ENCODE measurements around the gene MCRS1. TPM values are rescaled to one million over a fixed set of nuclear protein-coding genes. Genes with fewer than 3 reads are reported as not detected.

Gene MCRS1
- polyA plus RNA-seq, 1 donor = 54.7 TPM

DNA sequence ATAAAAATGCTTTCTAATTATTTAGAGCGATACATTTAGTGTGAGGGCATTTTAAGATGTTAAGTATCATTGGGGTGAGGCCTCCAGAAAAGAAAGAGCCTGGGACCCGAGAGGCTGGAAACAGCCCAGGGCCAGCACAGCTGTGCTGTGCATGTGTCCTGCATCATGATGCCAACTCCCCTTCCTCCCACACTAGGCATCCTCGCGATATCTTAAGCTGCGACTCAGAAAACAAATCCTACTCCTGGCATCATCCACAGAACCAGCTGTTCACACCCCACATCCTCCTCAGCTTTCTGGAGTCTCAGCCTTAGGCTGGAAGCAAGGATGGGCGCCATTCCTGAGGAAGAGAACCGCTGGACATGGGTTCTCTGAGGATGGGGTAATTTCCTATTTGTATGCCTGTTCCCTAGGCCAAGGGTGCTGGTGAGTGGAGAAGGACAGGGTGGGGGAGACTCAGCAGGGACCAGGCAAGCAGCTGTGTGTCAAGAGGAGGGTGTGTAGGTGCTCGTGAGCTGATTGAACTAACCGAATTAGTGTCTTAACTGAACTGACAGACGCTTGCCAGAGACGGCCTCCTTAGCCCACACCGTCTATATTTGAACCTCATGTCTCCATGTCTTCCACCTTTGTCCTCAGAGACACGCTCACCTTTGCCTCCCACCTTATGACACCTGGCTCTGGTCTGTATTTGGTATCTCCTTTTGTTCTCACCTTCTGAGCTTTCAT lies 15.6 kb upstream of the MCRS1 start:
- H3K27me3 ChIP-seq (ENCODE audit: control insufficient read depth, insufficient read depth, low read length) = no peaks in the 10 kb centered on the region
- H3K4me3 ChIP-seq (ENCODE audit: low read length) = no peak overlapping the region
- DNase-seq = no peak
- WGBS (ENCODE audit: insufficient coverage, low lambda C conversion rate) = 83% methylated on average over 2 of the region's 13 CpGs
- H3K36me3 ChIP-seq (ENCODE audit: control insufficient read depth, insufficient read depth, low read length) = peaks cover 11% of the 10 kb centered on the region
- H3K27ac ChIP-seq (ENCODE audit: low read length) = no peak overlapping the region
- H3K9me3 ChIP-seq (ENCODE audit: control insufficient read depth, low read depth, low read length) = no peaks in the 10 kb centered on the region
- peaks cover 3% of the 10 kb centered on the region for H3K4me1 ChIP-seq (ENCODE audit: control insufficient read depth, insufficient read depth, low read length)

DNA sequence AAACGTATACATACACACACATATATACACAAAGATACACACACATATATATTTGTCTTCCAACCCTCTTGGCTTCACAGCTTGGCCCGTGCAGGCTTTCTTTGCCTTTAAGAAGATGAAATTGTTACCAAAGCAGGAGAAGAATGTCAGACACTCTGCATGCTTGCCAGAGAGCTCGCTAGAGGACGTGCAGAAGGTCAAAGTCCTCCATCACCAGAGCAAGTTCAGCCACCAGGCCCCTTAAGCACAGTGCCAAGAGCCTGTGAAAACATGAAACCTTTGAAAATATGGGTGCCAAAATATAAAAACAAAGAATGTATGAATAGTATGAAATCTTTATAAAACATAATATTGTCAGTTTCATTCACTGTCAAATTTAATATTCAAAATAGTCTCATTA lies 14.9 kb upstream of the MCRS1 start:
- H3K27ac ChIP-seq (ENCODE audit: low read length) = no peak overlapping the region

DNA sequence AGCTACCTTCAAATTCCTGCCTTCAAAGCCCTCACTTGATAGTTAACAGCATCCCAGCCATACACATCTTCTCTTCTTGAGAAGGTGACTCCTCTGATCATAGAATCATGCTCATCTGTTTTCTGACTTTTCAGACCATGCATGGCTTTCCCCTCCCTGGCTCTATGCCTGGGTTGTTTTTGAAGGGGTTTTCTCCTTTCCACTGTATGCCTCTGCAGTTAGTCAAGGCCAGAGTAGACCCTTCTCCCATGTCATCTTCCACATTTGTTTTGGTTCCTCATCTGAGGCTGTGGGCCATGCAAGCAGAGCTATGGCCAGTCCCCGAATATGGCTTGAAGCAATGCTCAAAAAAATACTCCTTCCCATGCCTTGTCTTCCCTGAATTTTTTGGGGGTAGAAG lies 14.3 kb upstream of the MCRS1 start:
- H3K27ac ChIP-seq (ENCODE audit: low read length) = no peak overlapping the region
- no peak overlapping the region for H3K4me3 ChIP-seq (ENCODE audit: low read length)
- WGBS (ENCODE audit: insufficient coverage, low lambda C conversion rate) = no CpG with 5 or more reads among the region's 1 CpG
- no peaks in the 10 kb centered on the region for H3K9me3 ChIP-seq (ENCODE audit: control insufficient read depth, low read depth, low read length)
- H3K36me3 ChIP-seq (ENCODE audit: control insufficient read depth, insufficient read depth, low read length) = peaks cover 8% of the 10 kb centered on the region
- DNase-seq = no peak
- peaks cover 3% of the 10 kb centered on the region for H3K4me1 ChIP-seq (ENCODE audit: control insufficient read depth, insufficient read depth, low read length)
- no peaks in the 10 kb centered on the region for H3K27me3 ChIP-seq (ENCODE audit: control insufficient read depth, insufficient read depth, low read length)

More for the DNA sequence above, 14.9 kb upstream of the MCRS1 start:
- no peak overlapping the region for H3K4me3 ChIP-seq (ENCODE audit: low read length)
- peaks cover 11% of the 10 kb centered on the region for H3K36me3 ChIP-seq (ENCODE audit: control insufficient read depth, insufficient read depth, low read length)
- DNase-seq = peak in 1 of 2 donors; percentile 34
- H3K9me3 ChIP-seq (ENCODE audit: control insufficient read depth, low read depth, low read length) = no peaks in the 10 kb centered on the region
- no peaks in the 10 kb centered on the region for H3K27me3 ChIP-seq (ENCODE audit: control insufficient read depth, insufficient read depth, low read length)
- no CpG with 5 or more reads among the region's 4 CpGs for WGBS (ENCODE audit: insufficient coverage, low lambda C conversion rate)
- H3K4me1 ChIP-seq (ENCODE audit: control insufficient read depth, insufficient read depth, low read length) = peaks cover 3% of the 10 kb centered on the region

DNA sequence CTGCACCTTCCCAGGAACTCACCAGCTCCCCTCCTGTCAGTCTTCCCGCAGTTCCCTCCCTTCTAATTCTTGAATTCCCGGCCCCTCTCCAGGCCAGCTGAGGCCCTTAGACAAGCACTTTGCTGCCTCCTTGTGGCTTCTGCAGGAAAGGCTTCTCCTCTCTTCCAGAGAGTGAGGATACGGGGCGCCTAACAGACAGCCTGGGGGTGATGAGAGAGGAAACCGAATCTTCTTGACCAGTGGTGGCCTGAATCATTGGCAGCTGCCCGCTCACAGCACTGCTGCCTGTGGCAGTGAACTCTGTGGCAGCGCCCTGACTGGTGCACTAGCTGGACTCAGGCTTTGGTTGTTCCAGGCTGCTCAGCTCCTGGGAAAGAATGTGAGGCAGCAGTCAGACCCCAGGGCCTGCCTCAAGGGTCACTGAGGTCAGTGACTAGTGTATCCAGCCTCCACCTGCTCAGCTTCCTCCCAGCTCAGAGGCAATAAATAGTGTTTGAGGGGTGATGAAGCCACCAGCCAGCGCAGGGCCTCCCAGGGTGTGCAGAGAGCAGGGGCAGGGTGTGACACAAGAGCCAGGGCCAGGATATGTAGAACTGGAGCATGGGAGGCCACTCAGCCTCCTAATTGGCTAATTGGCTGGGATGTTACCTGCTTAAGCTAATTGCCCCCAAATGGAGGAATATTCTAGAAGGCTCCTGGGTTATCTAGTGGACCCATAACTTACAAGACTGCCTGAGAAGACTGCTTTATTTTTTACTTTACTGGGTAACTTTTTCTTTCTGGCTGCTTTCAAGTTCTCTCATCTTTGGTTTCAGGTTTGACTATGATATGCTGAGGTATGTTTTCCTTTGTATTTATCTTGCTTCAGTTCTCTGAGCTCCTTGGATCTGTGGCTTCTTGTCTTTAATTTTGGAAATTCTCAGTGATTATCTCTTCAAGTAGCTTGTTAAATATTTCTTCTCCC lies 12.9 kb upstream of the MCRS1 start:
- Histone ChIP-seq H3K27me3 (ENCODE audit: control insufficient read depth, insufficient read depth, low read length) (no peaks in the 10 kb centered on the region), H3K27ac (ENCODE audit: low read length) (no peak overlapping the region), H3K36me3 (ENCODE audit: control insufficient read depth, insufficient read depth, low read length) (peaks cover 8% of the 10 kb centered on the region), H3K4me3 (ENCODE audit: low read length) (no peak overlapping the region), H3K4me1 (ENCODE audit: control insufficient read depth, insufficient read depth, low read length) (peaks cover 3% of the 10 kb centered on the region), H3K9me3 (ENCODE audit: control insufficient read depth, low read depth, low read length) (no peaks in the 10 kb centered on the region)
- 17% methylated on average over 1 of the region's 8 CpGs for WGBS (ENCODE audit: insufficient coverage, low lambda C conversion rate)
- DNase-seq = peak; percentile 60 to 61

DNA sequence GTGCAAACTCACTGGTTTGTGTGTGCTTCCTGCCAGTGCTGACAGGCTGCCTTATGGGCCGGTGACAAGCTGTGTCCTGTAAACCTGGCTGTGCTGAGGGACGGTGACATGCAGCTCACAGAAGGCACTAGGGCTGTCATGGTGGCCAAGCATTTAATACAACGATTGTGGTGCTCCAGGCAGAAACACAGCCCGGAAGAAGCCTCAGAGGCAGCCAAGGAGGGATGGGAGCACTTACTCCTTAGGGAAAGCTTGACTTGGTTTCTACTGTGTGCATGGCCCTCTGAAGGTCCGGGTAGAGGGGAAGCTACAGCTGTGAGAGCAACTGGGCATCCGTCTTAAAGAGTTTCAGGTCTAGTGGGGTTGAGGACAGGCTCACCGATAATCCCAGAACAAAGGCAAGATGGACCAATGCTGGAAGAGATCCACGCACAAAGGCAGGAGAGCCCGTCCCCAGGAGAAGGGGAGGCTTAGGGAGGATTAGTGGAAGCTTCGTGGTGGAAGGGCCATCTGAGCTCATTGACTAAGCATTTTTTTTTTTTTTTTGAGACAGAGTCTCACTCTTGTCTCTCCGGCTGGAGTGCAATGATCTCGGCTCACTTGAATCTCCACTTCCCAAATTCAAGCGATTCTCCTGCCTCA lies 10.7 kb upstream of the MCRS1 start:
- peaks cover 3% of the 10 kb centered on the region for H3K4me1 ChIP-seq (ENCODE audit: control insufficient read depth, insufficient read depth, low read length)
- no peak overlapping the region for H3K4me3 ChIP-seq (ENCODE audit: low read length)
- WGBS (ENCODE audit: insufficient coverage, low lambda C conversion rate) = no CpG with 5 or more reads among the region's 13 CpGs
- H3K27me3 ChIP-seq (ENCODE audit: control insufficient read depth, insufficient read depth, low read length) = no peaks in the 10 kb centered on the region
- no peak for DNase-seq
- H3K36me3 ChIP-seq (ENCODE audit: control insufficient read depth, insufficient read depth, low read length) = peaks cover 5% of the 10 kb centered on the region
- no peaks in the 10 kb centered on the region for H3K9me3 ChIP-seq (ENCODE audit: control insufficient read depth, low read depth, low read length)
- H3K27ac ChIP-seq (ENCODE audit: low read length) = no peak overlapping the region

DNA sequence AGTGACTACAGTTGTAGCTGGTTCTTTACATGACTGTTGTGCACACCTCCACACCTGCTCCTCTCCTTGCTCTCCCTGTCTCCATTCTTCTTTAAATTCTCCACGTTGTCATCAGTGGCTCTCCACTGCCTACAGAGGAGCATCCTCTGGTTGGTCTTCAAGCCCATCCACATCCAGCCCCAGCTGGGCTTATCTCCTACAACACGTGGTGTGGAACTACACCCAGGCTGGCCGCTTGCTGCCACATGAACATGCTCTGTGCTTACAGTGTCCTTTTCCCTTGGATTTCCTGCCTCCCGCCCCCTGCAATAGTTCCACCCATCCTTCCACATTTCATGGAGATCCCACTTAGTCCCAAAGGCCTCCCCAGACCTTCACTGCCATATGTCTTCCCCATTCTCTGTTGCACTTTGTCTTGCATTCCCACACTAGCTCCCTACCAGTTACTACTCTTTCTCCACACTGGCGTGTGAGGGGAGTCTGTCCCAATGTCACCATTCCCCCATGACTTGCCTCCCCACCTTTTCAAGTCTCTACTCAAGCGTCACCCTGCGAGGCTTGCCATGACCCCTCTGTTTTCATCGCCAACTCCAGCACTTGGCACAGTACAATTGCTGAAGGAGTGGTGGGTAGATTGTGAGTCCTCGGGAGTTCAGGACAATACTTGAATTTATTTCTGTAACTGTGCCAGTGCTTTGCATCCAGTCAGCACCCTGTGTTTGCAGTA lies 9.8 kb upstream of the MCRS1 start:
- no peak overlapping the region for H3K4me3 ChIP-seq (ENCODE audit: low read length)
- no CpG with 5 or more reads among the region's 9 CpGs for WGBS (ENCODE audit: insufficient coverage, low lambda C conversion rate)
- no peaks in the 10 kb centered on the region for H3K27me3 ChIP-seq (ENCODE audit: control insufficient read depth, insufficient read depth, low read length)
- peaks cover 3% of the 10 kb centered on the region for H3K4me1 ChIP-seq (ENCODE audit: control insufficient read depth, insufficient read depth, low read length)
- peaks cover 5% of the 10 kb centered on the region for H3K36me3 ChIP-seq (ENCODE audit: control insufficient read depth, insufficient read depth, low read length)
- no peaks in the 10 kb centered on the region for H3K9me3 ChIP-seq (ENCODE audit: control insufficient read depth, low read depth, low read length)
- no peak for DNase-seq
- H3K27ac ChIP-seq (ENCODE audit: low read length) = no peak overlapping the region

DNA sequence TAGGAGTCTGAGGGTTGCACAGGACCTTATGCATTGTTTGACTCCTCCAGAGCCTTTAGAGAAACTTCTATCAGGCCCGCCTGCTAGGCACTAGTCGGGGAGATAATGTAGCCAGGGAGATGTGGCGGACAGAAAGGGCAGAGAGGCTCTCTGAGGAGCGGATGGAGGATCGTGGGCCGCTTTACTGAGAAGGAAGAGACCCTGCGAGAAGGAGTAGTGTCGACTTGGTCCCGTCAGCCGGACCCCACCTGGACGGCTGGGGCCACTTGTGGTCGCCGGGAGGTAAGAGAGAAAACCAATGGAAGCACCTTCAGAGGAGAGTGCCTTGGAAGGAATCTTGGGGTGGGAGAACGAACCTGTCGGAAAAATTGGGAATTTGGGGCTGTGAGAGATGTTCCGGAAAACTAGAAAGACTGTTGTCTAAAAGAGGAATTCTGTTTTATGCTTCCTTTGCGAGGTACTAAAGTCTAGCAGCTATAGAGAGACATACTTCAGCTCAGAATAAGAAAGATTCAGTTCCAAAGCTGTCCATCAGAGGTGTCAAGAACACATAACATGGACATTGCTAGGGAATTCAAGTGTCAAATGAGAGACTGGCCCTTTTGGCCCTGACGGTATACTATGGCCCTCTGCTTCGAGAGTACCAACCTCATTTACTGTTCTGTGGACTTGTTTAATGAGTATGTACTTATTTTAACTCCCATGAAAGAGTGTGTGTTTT lies 660 bp upstream of the MCRS1 start:
- Histone ChIP-seq H3K36me3 (ENCODE audit: control insufficient read depth, insufficient read depth, low read length) (peaks cover 24% of the 10 kb centered on the region), H3K27ac (ENCODE audit: low read length) (peak overlapping the region; percentile 45), H3K4me1 (ENCODE audit: control insufficient read depth, insufficient read depth, low read length) (peaks cover 12% of the 10 kb centered on the region), H3K4me3 (ENCODE audit: low read length) (peak overlapping the region; percentile 74), H3K27me3 (ENCODE audit: control insufficient read depth, insufficient read depth, low read length) (no peaks in the 10 kb centered on the region), H3K9me3 (ENCODE audit: control insufficient read depth, low read depth, low read length) (no peaks in the 10 kb centered on the region)
- no peak for DNase-seq
- WGBS (ENCODE audit: insufficient coverage, low lambda C conversion rate) = 0% methylated on average over 3 of the region's 19 CpGs

DNA sequence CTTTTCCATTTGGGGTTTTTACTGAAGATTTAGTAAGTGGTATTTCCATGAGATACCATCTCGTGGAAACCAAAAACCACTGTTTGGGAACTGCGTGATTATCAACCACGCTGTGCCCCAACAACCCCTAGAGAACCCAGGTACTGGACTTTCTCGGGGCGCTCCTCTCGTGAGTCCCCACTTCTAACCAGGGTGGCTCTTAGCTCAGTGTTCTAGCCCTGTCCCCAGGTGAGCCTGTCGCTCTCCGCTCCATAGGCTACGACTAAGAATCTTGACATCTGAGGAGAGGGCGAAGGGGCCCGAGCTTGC lies 686 bp downstream of the MCRS1 start:
- Histone ChIP-seq H3K4me1 (ENCODE audit: control insufficient read depth, insufficient read depth, low read length) (peaks cover 12% of the 10 kb centered on the region), H3K4me3 (ENCODE audit: low read length) (peak overlapping the region; percentile 74), H3K36me3 (ENCODE audit: control insufficient read depth, insufficient read depth, low read length) (peaks cover 37% of the 10 kb centered on the region), H3K27ac (ENCODE audit: low read length) (no peak overlapping the region), H3K27me3 (ENCODE audit: control insufficient read depth, insufficient read depth, low read length) (no peaks in the 10 kb centered on the region), H3K9me3 (ENCODE audit: control insufficient read depth, low read depth, low read length) (no peaks in the 10 kb centered on the region)
- DNase-seq = no peak
- WGBS (ENCODE audit: insufficient coverage, low lambda C conversion rate) = no CpG with 5 or more reads among the region's 11 CpGs

DNA sequence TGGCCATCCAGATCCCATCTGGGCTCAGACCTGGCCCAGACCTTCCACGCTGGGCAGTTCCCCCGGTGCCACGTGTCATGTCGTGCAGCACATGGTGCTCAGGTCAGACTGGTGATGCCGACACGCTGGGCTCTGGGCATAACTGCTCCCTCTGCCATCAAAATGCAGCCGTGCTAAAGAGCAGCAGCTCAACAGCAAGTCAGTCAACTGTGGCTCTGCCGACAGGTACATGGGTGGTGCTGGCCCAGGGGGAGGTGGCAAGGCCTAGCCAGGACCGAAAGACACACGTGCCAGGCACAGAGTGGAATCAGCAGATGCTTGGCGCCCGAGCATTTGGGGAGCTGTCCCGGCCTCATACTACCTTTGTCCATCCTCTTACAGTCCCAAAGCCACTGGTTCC lies 1.6 kb downstream of the MCRS1 start:
- no CpG with 5 or more reads among the region's 13 CpGs for WGBS (ENCODE audit: insufficient coverage, low lambda C conversion rate)
- no peaks in the 10 kb centered on the region for H3K27me3 ChIP-seq (ENCODE audit: control insufficient read depth, insufficient read depth, low read length)
- no peak for DNase-seq
- no peak overlapping the region for H3K27ac ChIP-seq (ENCODE audit: low read length)
- H3K4me1 ChIP-seq (ENCODE audit: control insufficient read depth, insufficient read depth, low read length) = peaks cover 12% of the 10 kb centered on the region
- H3K4me3 ChIP-seq (ENCODE audit: low read length) = no peak overlapping the region
- no peaks in the 10 kb centered on the region for H3K9me3 ChIP-seq (ENCODE audit: control insufficient read depth, low read depth, low read length)
- peaks cover 44% of the 10 kb centered on the region for H3K36me3 ChIP-seq (ENCODE audit: control insufficient read depth, insufficient read depth, low read length)

All from large intestine (tissue), 3 donors.